ENCODE results near the gene BRCC3. TPM values are rescaled to one million over a fixed set of nuclear protein-coding genes. Genes with fewer than 3 reads are reported as not detected.

Gene BRCC3
- total RNA-seq, 2 experiments from 2014 or later: 30.0 to 32.5 TPM

GRCh38 chrX:155148724-155149537, 77.6 kb downstream of the BRCC3 start:
- ATAC-seq: no peak
- ChIA-PET POLR2A (no interaction called here), CTCF (interaction anchor here (0.7 to 1.8 kb wide), 11 partner anchors 8 to 231 kb away, joined by 3 to 8 read pairs (median 4); no protein-coding TSS in a partner anchor)
- DNase-seq: peak; percentile 50
- Mint-ChIP-seq H3K27me3 (no peaks in the 10 kb centered on the region), H3K27ac (no peak overlapping the region), H3K4me1 (ENCODE audit: low read depth) (peaks cover 6% of the 10 kb centered on the region), H3K9me3 (peaks cover 2% of the 10 kb centered on the region), H3K4me3 (no peak overlapping the region), H3K36me3 (ENCODE audit: low read depth) (no peaks in the 10 kb centered on the region)
- TF ChIP-seq CTCF (IDR thresholded peaks at IDR 0.05): no peak
- intact Hi-C loops (cut with micrococcal nuclease): loop anchor here (10.0 kb wide), 1 partner anchor 164 kb away; no protein-coding TSS in a partner anchor

GRCh38 chrX:155169881-155170280, 98.6 kb downstream of the BRCC3 start:
- no peak for ATAC-seq
- no peak for TF ChIP-seq CTCF (IDR thresholded peaks at IDR 0.05)
- no peaks in the 10 kb centered on the region for H3K27me3 Mint-ChIP-seq
- H3K36me3 Mint-ChIP-seq (ENCODE audit: low read depth): no peaks in the 10 kb centered on the region
- intact Hi-C loops (cut with micrococcal nuclease): no loop called here
- POLR2A ChIA-PET: no interaction called here
- CTCF ChIA-PET: no interaction called here
- no peak overlapping the region for H3K4me3 Mint-ChIP-seq
- H3K27ac Mint-ChIP-seq: no peak overlapping the region
- DNase-seq: no peak
- H3K9me3 Mint-ChIP-seq: no peaks in the 10 kb centered on the region
- no peaks in the 10 kb centered on the region for H3K4me1 Mint-ChIP-seq (ENCODE audit: low read depth)

Other genes with a start within 250 kb of the BRCC3 start
- not detected for gene SMIM9, start 236.8 kb upstream of the BRCC3 start, total RNA-seq
- gene F8A1, start 185.2 kb upstream of the BRCC3 start, total RNA-seq: 10 to 100 TPM; 38.2 to 40.6 TPM
- gene F8, start 48.8 kb upstream of the BRCC3 start, total RNA-seq: 1 to 10 TPM; 4.1 to 4.4 TPM
- 10 to 100 TPM; 83.7 to 89.0 TPM for gene FUNDC2, start 44.7 kb upstream of the BRCC3 start, total RNA-seq
- gene CMC4, start 372 bp upstream of the BRCC3 start, total RNA-seq: 1 to 10 TPM; 3.8 to 5.1 TPM
- gene MTCP1, start 372 bp upstream of the BRCC3 start, total RNA-seq: 10 to 100 TPM; 23.4 to 23.9 TPM
- gene VBP1, start 145.0 kb downstream of the BRCC3 start, total RNA-seq: 10 to 100 TPM; 76.6 to 81.0 TPM
- 10 to 100 TPM; 12.0 to 13.2 TPM for gene RAB39B, start 193.0 kb downstream of the BRCC3 start, total RNA-seq